GM12878 (cell line): ENCODE measurements around the gene MED13L. TPM values are rescaled to one million over a fixed set of nuclear protein-coding genes. Genes with fewer than 3 reads are reported as not detected.

Source experiments
- ATAC-seq: fragments of 200-7000 bp; cut with Tn5 transposase; 3 replicates; pipeline ENCODE4 v1.9.1; 2020; ENCODE audit warnings: mild to moderate bottlenecking, moderate library complexity
- BruUV-seq: library from RNA; stranded (reverse); fragments of 400-500 nt; replicated peaks from 2 replicates; lab custom pipeline; 2021; lab: Mats Ljungman, UMichigan
- CTCF ChIA-PET: fragments of 300-600 bp; sonication (Branson Sonifier 250); formaldehyde crosslinking; extraction: SDS; loops from one replicate; lab custom pipeline; 2021; ENCODE audit warnings: inconsistent platforms; lab: Yijun Ruan, JAX
- POLR2A ChIA-PET: fragments of 350-600 bp; formaldehyde crosslinking; extraction: SDS; loops from one replicate; lab custom pipeline; 2021; ENCODE audit warnings: inconsistent platforms; lab: Charles Lee
- RAD21 ChIA-PET: fragments of 300-600 bp; sonication (Branson Sonifier 250); formaldehyde crosslinking; loops from one replicate; lab custom pipeline; 2023; ENCODE audit warnings: antibody characterized with exemption; ENCODE audit not compliant: unreplicated experiment; lab: Charles Lee
- SMC1A ChIA-PET: fragments of 300-600 bp; sonication (Branson Sonifier 250); formaldehyde crosslinking; loops from one replicate; lab custom pipeline; 2023; ENCODE audit not compliant: unreplicated experiment, uncharacterized antibody; lab: Charles Lee
- DNase-seq: peaks from one replicate; pipeline ENCODE4 v3.0.0-alpha.2; 2011; ENCODE audit warnings: low read depth, low spot score
- FAIRE-seq: peaks from 3 replicates; lab custom pipeline; 2011; peaks lifted over from hg19 to GRCh38; lab: Jason Lieb, UNC
- H2AFZ ChIP-seq: 2 replicates; pipeline ENCODE4 v1.6.0; 2011; ENCODE audit warnings: low read depth, low read length, control low read depth; ENCODE audit not compliant: control insufficient read depth
- H3K27ac ChIP-seq: 2 replicates; pipeline ENCODE4 v1.5.1; 2011; ENCODE audit warnings: control low read depth; ENCODE audit not compliant: control insufficient read depth, insufficient read depth
- H3K27me3 ChIP-seq, 2 experiments: replicated peaks in 1 of 2; 2 replicates each; pipeline versions ENCODE4 v1.6.0 to v1.6.1; 2011; ENCODE audit warnings: low read length in 1 of 2; ENCODE audit not compliant: control insufficient read depth in 2 of 2, insufficient read depth in 2 of 2
- H3K36me3 ChIP-seq, 2 experiments: 2 replicates each; pipeline ENCODE4 v1.5.1; 2011; ENCODE audit warnings: low read length in 1 of 2; ENCODE audit not compliant: control insufficient read depth in 2 of 2, insufficient read depth in 2 of 2
- H3K4me1 ChIP-seq: 2 replicates; pipeline ENCODE4 v1.6.1; 2011; ENCODE audit warnings: mild to moderate bottlenecking, low read length, moderate library complexity, mixed read lengths; ENCODE audit not compliant: control insufficient read depth, insufficient read depth
- H3K4me2 ChIP-seq: 2 replicates; pipeline ENCODE4 v1.6.0; 2011; ENCODE audit warnings: control low read depth; ENCODE audit not compliant: control insufficient read depth, insufficient read depth
- H3K4me3 ChIP-seq: fragments of 200-600 bp; sonication (generic); 2 replicates; pipeline ENCODE4 v1.5.1; 2016
- H3K79me2 ChIP-seq: 2 replicates; pipeline ENCODE4 v1.6.0; 2011; ENCODE audit warnings: low read length; ENCODE audit not compliant: control insufficient read depth, insufficient read depth
- H3K9ac ChIP-seq: 2 replicates; pipeline ENCODE4 v1.8.0; 2011; ENCODE audit warnings: low read length, control low read depth, mixed read lengths; ENCODE audit not compliant: control insufficient read depth, insufficient read depth
- H3K9me3 ChIP-seq: replicated peaks from 3 replicates; pipeline ENCODE4 v1.5.1; 2011; ENCODE audit warnings: mild to moderate bottlenecking, low read length; ENCODE audit not compliant: control insufficient read depth, insufficient read depth
- H4K20me1 ChIP-seq: 2 replicates; pipeline ENCODE4 v1.6.0; 2011; ENCODE audit not compliant: control insufficient read depth, insufficient read depth
- BCL3 ChIP-seq: IDR thresholded peaks from 2 replicates; pipeline ENCODE4 v1.6.1; 2011; ENCODE audit warnings: borderline replicate concordance, low read depth, mild to moderate bottlenecking, moderate library complexity, low read length; ENCODE audit not compliant: insufficient read depth, poor library complexity, severe bottlenecking
- CBX3 ChIP-seq: fragments of 200-600 bp; sonication (generic); IDR thresholded peaks from 2 replicates; pipeline ENCODE4 v1.6.1; 2016; ENCODE audit warnings: low read depth, borderline replicate concordance
- GATAD2B ChIP-seq: fragments of 450-650 bp; conservative IDR thresholded peaks from 2 replicates; pipeline ENCODE4 v1.6.1; 2017; ENCODE audit warnings: low read depth, mild to moderate bottlenecking, moderate library complexity
- HDAC6 ChIP-seq: fragments of 200-600 bp; sonication (generic); IDR thresholded peaks from one replicate; pipeline ENCODE4 v1.8.0; 2017; ENCODE audit warnings: antibody characterized with exemption; ENCODE audit not compliant: unreplicated experiment
- NFIC ChIP-seq: IDR thresholded peaks from 2 replicates; pipeline ENCODE4 v1.6.1; 2012; ENCODE audit warnings: low read depth, mild to moderate bottlenecking, inconsistent platforms, low read length, moderate library complexity
- NFYB ChIP-seq: IDR thresholded peaks from 2 replicates; pipeline ENCODE4 v1.6.1; 2011; ENCODE audit warnings: low read depth, mild to moderate bottlenecking, low read length, improper control_type of control experiment, moderate library complexity; ENCODE audit not compliant: insufficient read depth
- RAD21 ChIP-seq: IDR thresholded peaks from 2 replicates; pipeline ENCODE4 v1.6.1; 2011; ENCODE audit warnings: mild to moderate bottlenecking, low read depth, low read length, moderate library complexity; ENCODE audit not compliant: insufficient read depth
- SMARCA5 ChIP-seq: fragments of 450-650 bp; IDR thresholded peaks from 2 replicates; pipeline ENCODE4 v1.6.1; 2017; ENCODE audit warnings: mild to moderate bottlenecking
- SRF ChIP-seq, 2 experiments: IDR thresholded peaks; 2 replicates each; pipeline ENCODE4 v1.6.1; 2011; ENCODE audit warnings: low read depth in 2 of 2, low read length in 2 of 2, mild to moderate bottlenecking in 1 of 2, moderate library complexity in 1 of 2
- TAF1 ChIP-seq: IDR thresholded peaks from 2 replicates; pipeline ENCODE4 v1.6.1; 2011; ENCODE audit warnings: mild to moderate bottlenecking, low read depth, low read length, borderline replicate concordance
- WRNIP1 ChIP-seq: IDR thresholded peaks from 2 replicates; pipeline ENCODE4 v1.6.1; 2011; ENCODE audit warnings: low read depth, low read length, improper control_type of control experiment, borderline replicate concordance
- WGBS: methylation state at CpG from one replicate; pipeline ENCODE4 v1.1.6; 2016; ENCODE audit warnings: low lambda C conversion rate; ENCODE audit not compliant: insufficient replicate concordance, insufficient coverage; ENCODE audit errors: missing lambda C conversion rate; 5-methylcytosine and 5-hydroxymethylcytosine counted together
- in situ Hi-C: fragments of 300-500 bp; cut with MboI; formaldehyde crosslinking; loops from 9 replicates; pipeline ENCODE4 v1.14.3; 2018; ENCODE audit warnings: mixed read lengths
- intact Hi-C: fragments of 100-400 bp; cut with micrococcal nuclease; formaldehyde crosslinking; loops from one replicate; pipeline ENCODE4 v1.14.2; 2022; ENCODE audit not compliant: unreplicated experiment
- polyA plus RNA-seq, 11 experiments: library from polyadenylated mRNA; depleted of rRNA in 4 of 11; unstranded in 6 of 11; stranded (reverse) in 5 of 11; fragments of >200 nt; fragmentation: Nextera tagmentation in 4 of 11; fragmentation: Illumina TruSeq in 1 of 11; extraction: Ambion mirVana in 4 of 11; extraction: Trizol in 1 of 11; gene quantifications; 1 replicate in 1 of 11; 2 replicates in 10 of 11; pipeline versions ENCODE4 v1.2.1 to v1.2.3, GENCODE V29; 2011 to 2016; ENCODE audit warnings: inconsistent platforms in 2 of 11, missing spikeins in 2 of 11, low read depth in 1 of 11
- total RNA-seq, 4 experiments: library from RNA; depleted of rRNA in 3 of 4; stranded (reverse); fragments of >200 nt in 3 of 4; fragmentation: Illumina TruSeq in 1 of 4; extraction: Trizol in 1 of 4; gene quantifications; 2 replicates each; pipeline versions ENCODE4 v1.2.1 to v1.2.3, GENCODE V29; 2013 to 2021
- TF ChIP-seq, protein P1 (sequence below): IDR thresholded peaks from 2 replicates; pipeline ENCODE4 v1.6.1; 2012; ENCODE audit warnings: mild to moderate bottlenecking, low read depth, low read length

Gene MED13L
- total and polyA plus RNA-seq, 10 of the 15 experiments (the other 5 are each of a cell fraction or from before 2014, with no cell fraction given): 3.7 to 30.1 (median 9.1) TPM

GRCh38 chr12:116116650-116117424 lies 160.7 kb downstream of the MED13L start:
- H3K27me3 ChIP-seq: no peaks in the 10 kb centered on the region
- H3K4me1 ChIP-seq: no peaks in the 10 kb centered on the region
- SMC1A ChIA-PET: no interaction called here
- POLR2A ChIA-PET: no interaction called here
- no peaks in the 10 kb centered on the region for H3K36me3 ChIP-seq
- no peaks in the 10 kb centered on the region for H3K9me3 ChIP-seq
- no peak overlapping the region for H3K27ac ChIP-seq
- DNase-seq (no peak), ATAC-seq (no peak), FAIRE-seq (peak; percentile 18)
- no peak overlapping the region for H2AFZ ChIP-seq
- WGBS: 80% methylated on average over 5 of the region's 5 CpGs
- H4K20me1 ChIP-seq: no peaks in the 10 kb centered on the region
- CTCF ChIA-PET: no interaction called here
- RAD21 ChIA-PET: interaction anchor here (0.6 kb wide), 1 partner anchor 27 kb away, joined by 3 read pairs; no protein-coding TSS in a partner anchor
- H3K4me3 ChIP-seq: no peak overlapping the region
- no peaks in the 10 kb centered on the region for H3K79me2 ChIP-seq
- no peak overlapping the region for H3K4me2 ChIP-seq
- BruUV-seq: no TSS peak
- no peak overlapping the region for H3K9ac ChIP-seq
- intact Hi-C loops: no loop called here
- in situ Hi-C loops: no loop called here
- TF ChIP-seq TAF1 (no peak), CBX3 (no peak), NFIC (no peak), GATAD2B (no peak), RAD21 (no peak), SRF (IDR thresholded peaks at IDR 0.05; ENCODE audit: low read depth in 2 of 2, low read length in 2 of 2) (no peak), WRNIP1 (no peak), HDAC6 (no peak), NFYB (no peak), SMARCA5 (no peak), BCL3 (no peak)
- TF ChIP-seq, protein P1, sequence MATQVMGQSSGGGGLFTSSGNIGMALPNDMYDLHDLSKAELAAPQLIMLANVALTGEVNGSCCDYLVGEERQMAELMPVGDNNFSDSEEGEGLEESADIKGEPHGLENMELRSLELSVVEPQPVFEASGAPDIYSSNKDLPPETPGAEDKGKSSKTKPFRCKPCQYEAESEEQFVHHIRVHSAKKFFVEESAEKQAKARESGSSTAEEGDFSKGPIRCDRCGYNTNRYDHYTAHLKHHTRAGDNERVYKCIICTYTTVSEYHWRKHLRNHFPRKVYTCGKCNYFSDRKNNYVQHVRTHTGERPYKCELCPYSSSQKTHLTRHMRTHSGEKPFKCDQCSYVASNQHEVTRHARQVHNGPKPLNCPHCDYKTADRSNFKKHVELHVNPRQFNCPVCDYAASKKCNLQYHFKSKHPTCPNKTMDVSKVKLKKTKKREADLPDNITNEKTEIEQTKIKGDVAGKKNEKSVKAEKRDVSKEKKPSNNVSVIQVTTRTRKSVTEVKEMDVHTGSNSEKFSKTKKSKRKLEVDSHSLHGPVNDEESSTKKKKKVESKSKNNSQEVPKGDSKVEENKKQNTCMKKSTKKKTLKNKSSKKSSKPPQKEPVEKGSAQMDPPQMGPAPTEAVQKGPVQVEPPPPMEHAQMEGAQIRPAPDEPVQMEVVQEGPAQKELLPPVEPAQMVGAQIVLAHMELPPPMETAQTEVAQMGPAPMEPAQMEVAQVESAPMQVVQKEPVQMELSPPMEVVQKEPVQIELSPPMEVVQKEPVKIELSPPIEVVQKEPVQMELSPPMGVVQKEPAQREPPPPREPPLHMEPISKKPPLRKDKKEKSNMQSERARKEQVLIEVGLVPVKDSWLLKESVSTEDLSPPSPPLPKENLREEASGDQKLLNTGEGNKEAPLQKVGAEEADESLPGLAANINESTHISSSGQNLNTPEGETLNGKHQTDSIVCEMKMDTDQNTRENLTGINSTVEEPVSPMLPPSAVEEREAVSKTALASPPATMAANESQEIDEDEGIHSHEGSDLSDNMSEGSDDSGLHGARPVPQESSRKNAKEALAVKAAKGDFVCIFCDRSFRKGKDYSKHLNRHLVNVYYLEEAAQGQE: no peak
